CD4-positive, alpha-beta memory T cell (primary cell): ENCODE measurements around the gene MSRB1. TPM values are rescaled to one million over a fixed set of nuclear protein-coding genes. Genes with fewer than 3 reads are reported as not detected.
"Not testable (repeated sequence)": the region's sequence is repeated elsewhere in the genome, so short reads cannot be mapped to it uniquely, and the experiment has no call there.

Experiments used
- CTCF ChIA-PET: fragments of 350-600 bp; sonication (Branson Sonifier 250); formaldehyde crosslinking; loops from one replicate; lab custom pipeline; 2021; ENCODE audit warnings: inconsistent platforms; ENCODE audit not compliant: partially characterized antibody; lab: Charles Lee
- POLR2A ChIA-PET: fragments of 350-600 bp; sonication (Branson Sonifier 250); formaldehyde crosslinking; loops from one replicate; lab custom pipeline; 2021; ENCODE audit not compliant: partially characterized antibody; lab: Charles Lee
- DNase-seq, 5 donors: peaks; one replicate each; pipeline versions ENCODE4 v3.0.0 to v3.0.0-alpha.2; 2020 to 2022; ENCODE audit warnings: mixed read lengths in 1 of 5
- H3K27ac ChIP-seq: one replicate; pipeline ENCODE4 v1.7.0; 2013; ENCODE audit warnings: low read depth, low read length
- H3K27me3 ChIP-seq: 2 replicates; pipeline ENCODE4 v1.7.0; 2013; ENCODE audit warnings: mild to moderate bottlenecking, low read length, moderate library complexity; ENCODE audit not compliant: insufficient read depth
- H3K36me3 ChIP-seq: 2 replicates; pipeline ENCODE4 v1.7.0; 2013; ENCODE audit warnings: mild to moderate bottlenecking, low read length, moderate library complexity; ENCODE audit not compliant: insufficient read depth
- H3K4me1 ChIP-seq: 2 replicates; pipeline ENCODE4 v1.7.0; 2013; ENCODE audit warnings: mild to moderate bottlenecking, low read length, moderate library complexity; ENCODE audit not compliant: insufficient read depth
- H3K4me3 ChIP-seq, 2 donors: one replicate each; pipeline ENCODE4 v1.7.0; 2013; ENCODE audit warnings: low read length in 2 of 2, mild to moderate bottlenecking in 1 of 2
- H3K9me3 ChIP-seq, 2 donors: one replicate each; pipeline ENCODE4 v1.7.0; 2013; ENCODE audit warnings: low read length in 2 of 2, control low read depth in 1 of 2; ENCODE audit not compliant: control insufficient read depth in 1 of 2
- H3K27ac Mint-ChIP-seq, 7 donors: one replicate each; pipeline ENCODE4 v1.8.0; 2020 to 2021; ENCODE audit warnings: mixed read lengths in 7 of 7, mild to moderate bottlenecking in 6 of 7, inconsistent platforms in 3 of 7, moderate library complexity in 3 of 7
- H3K27me3 Mint-ChIP-seq, 2 donors: one replicate each; pipeline ENCODE4 v1.8.0; 2020 to 2021; ENCODE audit warnings: mixed read lengths in 2 of 2
- H3K36me3 Mint-ChIP-seq, 2 donors: one replicate each; pipeline ENCODE4 v1.8.0; 2020 to 2021; ENCODE audit warnings: mixed read lengths in 2 of 2, inconsistent platforms in 1 of 2, mild to moderate bottlenecking in 1 of 2
- H3K4me1 Mint-ChIP-seq, 4 donors: one replicate each; pipeline ENCODE4 v1.8.0; 2020 to 2021; ENCODE audit warnings: mixed read lengths in 4 of 4, mild to moderate bottlenecking in 1 of 4
- H3K4me3 Mint-ChIP-seq, 8 donors: one replicate each; pipeline ENCODE4 v1.8.0; 2020 to 2021; ENCODE audit warnings: mixed read lengths in 8 of 8, mild to moderate bottlenecking in 7 of 8, moderate library complexity in 6 of 8, inconsistent platforms in 3 of 8
- H3K9me3 Mint-ChIP-seq, 8 donors: one replicate each; pipeline ENCODE4 v1.8.0; 2020 to 2021; ENCODE audit warnings: mixed read lengths in 8 of 8, mild to moderate bottlenecking in 5 of 8, inconsistent platforms in 3 of 8, moderate library complexity in 1 of 8
- intact Hi-C: fragments of 100-400 bp; cut with micrococcal nuclease; formaldehyde crosslinking; loops from one replicate; pipeline ENCODE4 v1.15.1; 2023
- polyA plus RNA-seq, 2 donors: library from polyadenylated mRNA; unstranded; fragments of 300-500 nt; fragmentation: Illumina TruSeq; gene quantifications; one replicate each; pipeline ENCODE4 v1.2.3, GENCODE V29; 2021
- total RNA-seq, 2 experiments: library from RNA; stranded (reverse); gene quantifications; one replicate each; pipeline ENCODE4 v1.2.3, GENCODE V29; 2021

Gene MSRB1
- total and polyA plus RNA-seq, 4 experiments from 2014 or later: 9.3 to 30.5 (median 15.5) TPM

DNA sequence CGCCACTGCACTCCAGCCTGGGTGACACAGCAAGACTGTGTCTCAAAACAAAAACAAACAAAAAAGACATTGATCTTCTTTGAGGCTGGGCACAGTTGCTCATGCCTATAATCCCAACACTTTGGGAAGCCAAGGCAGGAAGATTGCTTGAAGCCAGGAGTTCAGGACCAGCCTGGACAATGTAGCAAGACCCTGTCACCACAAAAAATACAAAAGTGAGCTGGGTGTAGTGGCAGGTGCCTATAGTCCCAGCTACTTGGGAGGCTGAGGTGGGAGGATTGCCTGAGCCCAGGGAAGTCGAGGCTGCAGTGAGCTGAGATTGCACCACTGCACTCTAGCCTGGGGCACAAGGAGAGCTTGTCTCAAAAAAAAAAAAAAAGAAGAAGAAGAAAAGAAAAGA lies 45.3 kb downstream of the MSRB1 start:
- intact Hi-C loops, DNase-seq, H3K27me3 ChIP-seq, H3K4me1 ChIP-seq, H3K9me3 ChIP-seq, H3K36me3 ChIP-seq, H3K9me3 Mint-ChIP-seq, H3K4me3 ChIP-seq, H3K27ac ChIP-seq, H3K4me3 Mint-ChIP-seq, H3K36me3 Mint-ChIP-seq, H3K27me3 Mint-ChIP-seq, H3K27ac Mint-ChIP-seq, H3K4me1 Mint-ChIP-seq, POLR2A ChIA-PET: not testable (repeated sequence)
- CTCF ChIA-PET: interaction anchor here (0.7 kb wide), 1 partner anchor 291 kb away, joined by 3 read pairs; no protein-coding TSS in a partner anchor

DNA sequence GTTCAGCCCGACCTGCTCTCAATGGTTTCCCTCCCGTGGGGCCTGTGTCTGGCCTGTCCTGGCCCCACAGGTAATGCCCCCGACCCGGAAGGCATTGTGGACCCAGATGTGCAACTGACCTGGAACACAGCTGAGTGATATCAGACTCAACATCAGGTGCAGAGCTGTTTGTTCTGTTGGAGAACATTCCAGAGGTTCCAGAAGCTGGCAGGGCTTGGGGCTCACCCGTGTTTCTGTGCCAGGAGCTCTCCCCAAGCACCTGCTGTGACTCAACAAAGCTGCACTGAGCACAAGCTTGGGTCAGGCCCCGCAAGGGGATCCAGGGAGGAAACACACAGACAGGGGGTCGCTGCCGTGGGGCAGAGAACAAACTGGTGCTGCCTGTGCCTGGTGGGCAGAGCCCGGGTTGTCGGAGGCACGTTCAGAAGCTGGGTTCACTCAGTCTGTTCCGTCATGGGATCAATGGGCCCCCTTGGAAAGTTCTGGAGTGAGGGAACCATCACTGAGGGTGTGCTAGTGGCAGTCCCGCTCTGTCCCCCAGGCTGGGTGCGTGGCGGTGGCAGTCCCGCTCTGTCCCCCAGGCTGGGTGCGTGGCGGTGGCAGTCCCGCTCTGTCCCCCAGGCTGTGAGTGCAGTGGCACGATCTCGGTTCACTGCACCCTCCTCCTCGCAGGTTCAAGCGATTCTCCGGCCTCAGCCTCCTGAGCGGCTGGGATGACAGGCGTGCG lies 46.9 kb downstream of the MSRB1 start:
- POLR2A ChIA-PET: no interaction called here
- H3K4me3 ChIP-seq: no peak overlapping the region
- no peak overlapping the region for H3K27ac ChIP-seq
- intact Hi-C loops: no loop called here
- Mint-ChIP-seq H3K4me3 (no peak overlapping the region), H3K36me3 (no peaks in the 10 kb centered on the region), H3K27ac (no peak overlapping the region), H3K27me3 (peaks cover 6 to 7% of the 10 kb centered on the region in 2 donors), H3K4me1 (no peaks in the 10 kb centered on the region), H3K9me3 (no peaks in the 10 kb centered on the region)
- no peaks in the 10 kb centered on the region for H3K36me3 ChIP-seq
- no peak for DNase-seq
- CTCF ChIA-PET: no interaction called here
- no peaks in the 10 kb centered on the region for H3K9me3 ChIP-seq
- no peaks in the 10 kb centered on the region for H3K4me1 ChIP-seq
- H3K27me3 ChIP-seq: no peaks in the 10 kb centered on the region

DNA sequence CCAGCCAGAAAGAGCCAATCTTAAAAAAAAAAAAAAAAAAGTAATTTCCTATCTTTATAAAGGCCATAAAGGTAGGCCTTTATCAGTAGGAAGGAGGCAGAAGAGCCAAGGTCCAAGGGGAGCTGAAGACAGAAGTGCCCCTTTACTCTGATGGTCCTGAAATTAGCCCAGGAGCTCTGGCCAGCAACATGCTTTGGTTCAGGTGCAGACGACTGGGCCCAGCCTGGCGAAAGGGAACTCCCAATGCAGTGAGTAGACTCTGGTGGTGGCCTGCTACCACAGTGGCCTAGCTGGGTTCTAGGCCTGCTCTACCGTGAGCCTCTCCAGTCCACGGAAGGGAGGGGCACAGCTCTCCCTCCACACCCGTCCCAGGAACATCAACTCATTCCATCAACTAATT lies 47.9 kb downstream of the MSRB1 start:
- H3K36me3 Mint-ChIP-seq: no peaks in the 10 kb centered on the region
- Histone ChIP-seq H3K27me3 (no peaks in the 10 kb centered on the region), H3K36me3 (no peaks in the 10 kb centered on the region), H3K9me3 (no peaks in the 10 kb centered on the region), H3K4me1 (no peaks in the 10 kb centered on the region), H3K4me3 (no peak overlapping the region), H3K27ac (no peak overlapping the region)
- no peaks in the 10 kb centered on the region for H3K4me1 Mint-ChIP-seq
- ChIA-PET CTCF (no interaction called here), POLR2A (no interaction called here)
- no peak overlapping the region for H3K4me3 Mint-ChIP-seq
- intact Hi-C loops: no loop called here
- H3K9me3 Mint-ChIP-seq: no peaks in the 10 kb centered on the region
- H3K27ac Mint-ChIP-seq: no peak overlapping the region
- H3K27me3 Mint-ChIP-seq: peaks cover 13 to 14% of the 10 kb centered on the region in 2 donors
- no peak for DNase-seq

DNA sequence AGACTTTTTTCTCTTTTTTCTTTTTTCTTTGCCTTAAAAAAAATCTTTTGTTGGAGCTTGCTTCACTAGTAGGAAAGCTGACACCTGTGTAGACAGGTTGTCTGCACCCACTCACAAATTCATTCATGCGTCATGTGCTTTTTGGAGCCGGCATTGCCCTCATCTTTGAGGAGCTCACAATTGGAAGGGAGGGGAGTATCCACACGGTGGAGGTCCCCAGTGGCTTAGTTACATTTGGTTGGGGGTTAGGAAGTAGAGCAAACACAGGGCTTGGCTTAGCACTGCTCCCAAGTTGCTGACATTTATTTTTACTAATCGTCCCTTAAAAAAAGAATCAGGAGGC lies 52.3 kb downstream of the MSRB1 start:
- H3K27me3 Mint-ChIP-seq: peaks cover 11 to 14% of the 10 kb centered on the region in 2 donors
- no peak overlapping the region for H3K4me3 Mint-ChIP-seq
- intact Hi-C loops: no loop called here
- no peak overlapping the region for H3K4me3 ChIP-seq
- H3K9me3 ChIP-seq: no peaks in the 10 kb centered on the region
- no peak overlapping the region for H3K27ac ChIP-seq
- no peak for DNase-seq
- POLR2A ChIA-PET: no interaction called here
- peaks cover 0 to 2% (median 0%) of the 10 kb centered on the region in 8 donors for H3K9me3 Mint-ChIP-seq
- no peaks in the 10 kb centered on the region for H3K4me1 Mint-ChIP-seq
- H3K36me3 Mint-ChIP-seq: no peaks in the 10 kb centered on the region
- no peaks in the 10 kb centered on the region for H3K36me3 ChIP-seq
- H3K27me3 ChIP-seq: no peaks in the 10 kb centered on the region
- no peak overlapping the region for H3K27ac Mint-ChIP-seq
- CTCF ChIA-PET: no interaction called here
- H3K4me1 ChIP-seq: no peaks in the 10 kb centered on the region

DNA sequence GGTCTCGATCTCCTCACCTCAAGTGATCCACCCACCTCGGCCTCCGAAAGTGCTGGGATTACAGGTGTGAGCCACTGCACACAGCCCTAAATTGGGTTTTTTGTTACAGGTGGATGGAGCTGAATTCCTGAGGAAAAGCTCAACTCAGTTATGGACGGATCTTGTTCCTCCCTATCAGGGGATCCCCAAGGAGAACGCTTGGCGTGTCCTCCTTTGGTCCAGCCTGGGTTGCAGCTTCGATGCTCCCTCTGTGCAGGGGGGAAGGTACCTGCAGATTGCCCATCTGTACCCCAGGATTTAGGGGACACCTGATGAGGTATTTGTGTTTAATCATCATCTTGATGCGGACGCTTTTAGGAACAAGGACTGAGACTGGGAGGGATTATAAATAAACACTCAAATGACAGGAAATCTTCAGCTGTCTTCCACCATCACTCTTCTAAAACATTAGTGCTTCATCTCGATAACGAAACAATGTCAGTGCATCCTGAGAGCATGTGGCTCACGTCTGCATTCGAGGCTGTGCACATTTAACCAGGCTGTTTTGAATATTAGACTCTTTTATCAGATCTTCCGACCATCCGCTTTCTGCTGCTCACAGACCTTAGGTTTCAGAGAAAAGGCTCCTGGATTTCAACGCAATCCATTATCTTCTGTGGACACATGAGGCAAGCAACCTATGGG lies 52.8 kb downstream of the MSRB1 start:
- Mint-ChIP-seq H3K9me3 (peaks cover 0 to 2% (median 0%) of the 10 kb centered on the region in 8 donors), H3K4me3 (no peak overlapping the region), H3K36me3 (no peaks in the 10 kb centered on the region), H3K27me3 (peaks cover 12 to 14% of the 10 kb centered on the region in 2 donors), H3K4me1 (no peaks in the 10 kb centered on the region), H3K27ac (no peak overlapping the region)
- Histone ChIP-seq H3K27me3 (peaks cover under 1% of the 10 kb centered on the region), H3K27ac (no peak overlapping the region), H3K9me3 (no peaks in the 10 kb centered on the region), H3K36me3 (no peaks in the 10 kb centered on the region), H3K4me1 (no peaks in the 10 kb centered on the region), H3K4me3 (no peak overlapping the region)
- DNase-seq: no peak
- intact Hi-C loops: no loop called here
- ChIA-PET CTCF (no interaction called here), POLR2A (no interaction called here)

Other genes with a start within 250 kb of the MSRB1 start
- gene MAPK8IP3, start 237.0 kb downstream of the MSRB1 start, total RNA-seq: 100 to 1,000 TPM; 238 to 248 TPM
- 1 to 10 TPM in 1 of 2 donors, under 1 TPM in 1; 0.86 to 4.6 TPM for gene MAPK8IP3, start 237.0 kb downstream of the MSRB1 start, polyA plus RNA-seq
- 10 to 100 TPM; 84.2 to 88.6 TPM for gene NME3, start 171.7 kb downstream of the MSRB1 start, total RNA-seq
- 10 to 100 TPM; 64.1 to 70.4 TPM for gene NME3, start 171.7 kb downstream of the MSRB1 start, polyA plus RNA-seq
- 10 to 100 TPM; 32.9 to 33.1 TPM for gene EME2, start 170.4 kb downstream of the MSRB1 start, total RNA-seq
- 1 to 10 TPM in 1 of 2 donors, under 1 TPM in 1; 0.30 to 1.5 TPM for gene EME2, start 170.4 kb downstream of the MSRB1 start, polyA plus RNA-seq
- gene MRPS34, start 170.1 kb downstream of the MSRB1 start, total RNA-seq: 10 to 100 TPM; 57.6 to 67.3 TPM
- gene MRPS34, start 170.1 kb downstream of the MSRB1 start, polyA plus RNA-seq: 100 to 1,000 TPM; 138 to 151 TPM
- 100 to 1,000 TPM; 133 to 144 TPM for gene SPSB3, start 160.6 kb downstream of the MSRB1 start, total RNA-seq
- gene SPSB3, start 160.6 kb downstream of the MSRB1 start, polyA plus RNA-seq: 10 to 100 TPM; 56.6 to 72.9 TPM
- gene NUBP2, start 160.2 kb downstream of the MSRB1 start, total RNA-seq: 10 to 100 TPM; 55.9 to 59.4 TPM
- gene NUBP2, start 160.2 kb downstream of the MSRB1 start, polyA plus RNA-seq: 10 to 100 TPM; 77.6 to 98.9 TPM
- gene IGFALS, start 149.5 kb downstream of the MSRB1 start, total RNA-seq: under 1 TPM; 0.29 to 0.36 TPM
- gene IGFALS, start 149.5 kb downstream of the MSRB1 start, polyA plus RNA-seq: not detected
- 10 to 100 TPM; 73.7 to 77.8 TPM for gene HAGH, start 116.4 kb downstream of the MSRB1 start, total RNA-seq
- gene HAGH, start 116.4 kb downstream of the MSRB1 start, polyA plus RNA-seq: 10 to 100 TPM; 54.3 to 63.2 TPM
- 1 to 10 TPM; 7.8 to 9.6 TPM for gene FAHD1, start 116.0 kb downstream of the MSRB1 start, total RNA-seq
- gene FAHD1, start 116.0 kb downstream of the MSRB1 start, polyA plus RNA-seq: 10 to 100 TPM; 22.3 to 23.2 TPM
- gene MEIOB, start 71.0 kb downstream of the MSRB1 start, total RNA-seq: not detected
- not detected for gene MEIOB, start 71.0 kb downstream of the MSRB1 start, polyA plus RNA-seq
- not detected for gene HS3ST6, start 24.8 kb downstream of the MSRB1 start, total RNA-seq
- gene HS3ST6, start 24.8 kb downstream of the MSRB1 start, polyA plus RNA-seq: not detected
- gene RPL3L, start 11.5 kb upstream of the MSRB1 start, total RNA-seq: not detected
- not detected for gene RPL3L, start 11.5 kb upstream of the MSRB1 start, polyA plus RNA-seq
- 10 to 100 TPM; 76.5 to 86.2 TPM for gene NDUFB10, start 16.3 kb upstream of the MSRB1 start, total RNA-seq
- 100 to 1,000 TPM; 205 to 223 TPM for gene NDUFB10, start 16.3 kb upstream of the MSRB1 start, polyA plus RNA-seq
- 1,000 to 10,000 TPM; 2,828 to 2,894 TPM for gene RPS2, start 21.6 kb upstream of the MSRB1 start, total RNA-seq
- 1,000 to 10,000 TPM; 6,382 to 6,826 TPM for gene RPS2, start 21.6 kb upstream of the MSRB1 start, polyA plus RNA-seq
- gene RNF151, start 23.7 kb upstream of the MSRB1 start, total RNA-seq: not detected
- gene RNF151, start 23.7 kb upstream of the MSRB1 start, polyA plus RNA-seq: not detected
- 10 to 100 TPM; 33.2 to 35.0 TPM for gene TBL3, start 28.9 kb upstream of the MSRB1 start, total RNA-seq
- gene TBL3, start 28.9 kb upstream of the MSRB1 start, polyA plus RNA-seq: 10 to 100 TPM; 44.1 to 47.6 TPM
- gene NOXO1, start 38.3 kb upstream of the MSRB1 start, total RNA-seq: under 1 TPM; 0.47 to 0.84 TPM
- gene NOXO1, start 38.3 kb upstream of the MSRB1 start, polyA plus RNA-seq: under 1 TPM; 0.50 to 0.54 TPM
- 10 to 100 TPM; 19.6 to 22.6 TPM for gene GFER, start 41.0 kb upstream of the MSRB1 start, total RNA-seq
- 10 to 100 TPM; 32.2 to 35.7 TPM for gene GFER, start 41.0 kb upstream of the MSRB1 start, polyA plus RNA-seq
- gene SYNGR3, start 46.8 kb upstream of the MSRB1 start, total RNA-seq: 1 to 10 TPM; 1.6 TPM
- gene SYNGR3, start 46.8 kb upstream of the MSRB1 start, polyA plus RNA-seq: 1 to 10 TPM in 1 of 2 donors, under 1 TPM in 1; 0.50 to 2.2 TPM
- gene ZNF598, start 66.6 kb upstream of the MSRB1 start, total RNA-seq: 10 to 100 TPM; 48.5 to 49.8 TPM
- gene ZNF598, start 66.6 kb upstream of the MSRB1 start, polyA plus RNA-seq: 10 to 100 TPM in 1 of 2 donors, 1 to 10 TPM in 1; 3.1 to 10.0 TPM
- gene NPW, start 76.6 kb upstream of the MSRB1 start, total RNA-seq: not detected
- not detected for gene NPW, start 76.6 kb upstream of the MSRB1 start, polyA plus RNA-seq
- gene NHERF2, start 83.7 kb upstream of the MSRB1 start, total RNA-seq: 1 to 10 TPM; 1.7 to 2.1 TPM
- gene NHERF2, start 83.7 kb upstream of the MSRB1 start, polyA plus RNA-seq: under 1 TPM; 0.16 to 0.40 TPM
- 10 to 100 TPM in 1 of 2 experiments, 1 to 10 TPM in 1; 9.3 to 12.0 TPM for gene NTHL1, start 104.6 kb upstream of the MSRB1 start, total RNA-seq
- gene NTHL1, start 104.6 kb upstream of the MSRB1 start, polyA plus RNA-seq: 10 to 100 TPM; 13.5 to 20.1 TPM
- gene TSC2, start 104.8 kb upstream of the MSRB1 start, total RNA-seq: 100 to 1,000 TPM; 157 to 177 TPM
- 10 to 100 TPM; 20.7 to 50.8 TPM for gene TSC2, start 104.8 kb upstream of the MSRB1 start, polyA plus RNA-seq
- 100 to 1,000 TPM; 125 to 126 TPM for gene PKD1, start 192.7 kb upstream of the MSRB1 start, total RNA-seq
- gene PKD1, start 192.7 kb upstream of the MSRB1 start, polyA plus RNA-seq: 10 to 100 TPM in 1 of 2 donors, 1 to 10 TPM in 1; 2.3 to 11.7 TPM
- under 1 TPM in 1 of 2 experiments, not detected in 1; 0.44 TPM for gene RAB26, start 205.4 kb upstream of the MSRB1 start, total RNA-seq
- gene RAB26, start 205.4 kb upstream of the MSRB1 start, polyA plus RNA-seq: under 1 TPM; 0.52 to 0.77 TPM
- 10 to 100 TPM; 40.9 to 41.9 TPM for gene TRAF7, start 212.6 kb upstream of the MSRB1 start, total RNA-seq
- 1 to 10 TPM; 1.9 to 8.9 TPM for gene TRAF7, start 212.6 kb upstream of the MSRB1 start, polyA plus RNA-seq